HG02571 (cell line): ENCODE measurements around the gene TST.
"Not testable (repeated sequence)": the region's sequence is repeated elsewhere in the genome, so short reads cannot be mapped to it uniquely, and the experiment has no call there.

Experiments used
- ATAC-seq: cut with Tn5 transposase; IDR thresholded peaks from one replicate; pipeline ENCODE4 v1.9.1; 2021; ENCODE audit warnings: mild to moderate bottlenecking, moderate library complexity; ENCODE audit not compliant: unreplicated experiment

TST gene

DNA sequence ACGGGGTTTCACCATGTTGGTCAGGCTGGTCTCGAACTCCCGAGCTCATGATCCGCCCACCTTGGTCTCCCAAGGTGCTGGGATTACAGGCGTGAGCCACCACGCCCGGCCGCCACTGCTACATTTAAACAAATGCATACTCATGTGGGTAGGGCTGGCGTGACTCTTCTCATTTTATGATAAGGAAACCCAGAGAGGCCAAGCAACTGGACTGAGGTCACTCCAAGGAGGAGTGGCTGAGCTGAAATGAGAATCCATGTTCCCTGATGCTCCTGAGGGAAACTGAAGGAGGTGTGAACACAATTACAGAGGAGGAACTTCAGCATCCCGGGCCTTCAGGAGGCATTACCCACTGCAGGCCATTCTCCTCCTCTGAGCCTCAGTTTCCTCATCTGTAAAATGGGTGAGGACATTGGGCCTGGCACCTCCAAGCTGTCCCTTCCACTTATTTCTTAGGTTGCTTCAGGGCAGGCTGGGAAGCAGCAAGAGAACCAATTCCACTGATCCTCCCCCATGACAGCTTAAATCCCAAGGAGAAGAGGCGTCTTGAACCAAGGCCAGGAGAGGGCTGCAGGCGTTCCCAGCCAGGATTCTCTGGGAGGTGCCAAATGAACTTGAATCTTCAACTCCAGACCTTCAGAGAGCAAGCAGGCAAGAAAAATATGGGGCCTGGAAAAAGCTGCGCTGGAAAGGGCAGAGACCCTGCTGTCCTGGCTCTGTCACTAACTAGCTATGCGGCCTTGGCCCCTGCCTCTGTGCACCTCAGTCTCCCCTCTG lies 2.9 kb downstream of the TST start:
- ATAC-seq: no peak

DNA sequence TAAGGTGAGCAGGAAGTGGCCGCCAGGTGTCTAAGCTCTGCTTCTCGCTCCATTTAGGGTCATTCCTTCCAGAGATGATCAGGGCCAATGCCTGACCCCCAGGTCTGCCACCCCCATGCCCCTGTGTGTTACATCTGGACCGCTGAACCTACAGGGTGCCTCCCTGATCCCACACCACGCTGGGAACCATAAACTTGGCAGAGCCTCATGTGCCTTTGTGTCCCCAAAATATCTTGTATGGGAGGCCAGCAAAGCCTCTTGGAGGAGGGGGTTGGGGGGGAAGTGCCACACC lies 3.7 kb downstream of the TST start:
- no peak for ATAC-seq

DNA sequence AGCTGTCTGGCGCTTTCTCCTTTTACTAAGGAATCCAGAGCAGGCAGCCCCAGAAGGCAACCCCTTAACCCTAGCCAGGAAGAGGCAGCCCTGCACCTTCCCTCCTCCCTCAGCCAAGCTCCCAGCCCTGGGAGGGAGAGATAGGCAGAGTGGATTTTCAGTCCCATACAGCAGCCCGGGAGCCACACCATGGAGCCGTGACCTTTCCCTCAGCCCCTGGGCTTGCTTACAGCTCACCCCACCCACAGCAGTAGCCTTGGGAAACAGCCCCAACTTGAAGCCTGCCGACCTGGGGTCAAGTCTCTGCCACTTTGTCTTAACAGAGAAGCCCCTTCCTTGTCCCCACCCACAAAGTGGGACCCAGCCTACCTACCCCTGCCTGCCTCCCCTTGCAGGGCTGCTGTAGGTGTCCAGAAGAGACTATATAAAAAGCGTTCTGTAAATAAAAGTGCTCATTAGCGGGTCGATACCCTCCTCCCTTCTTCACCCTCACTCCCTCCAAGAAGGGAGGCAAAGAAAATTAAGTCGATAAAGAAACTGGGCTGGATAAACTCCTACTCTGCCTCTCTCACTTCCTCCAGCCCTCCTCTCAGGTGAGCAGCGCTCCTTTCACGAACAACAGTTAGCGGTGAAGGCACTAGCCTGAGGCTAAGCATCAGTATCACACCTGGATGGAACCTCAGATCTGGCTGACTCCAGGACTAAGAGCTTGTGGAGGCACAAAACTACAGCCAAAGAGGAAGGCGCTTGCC lies 4.2 kb downstream of the TST start:
- no peak for ATAC-seq

- no peak for ATAC-seq
Measured at GRCh38 chr22:37014415-37014806, 4.8 kb downstream of the TST start.

- ATAC-seq: no peak
Measured at GRCh38 chr22:37012956-37013355, 6.3 kb downstream of the TST start.

DNA sequence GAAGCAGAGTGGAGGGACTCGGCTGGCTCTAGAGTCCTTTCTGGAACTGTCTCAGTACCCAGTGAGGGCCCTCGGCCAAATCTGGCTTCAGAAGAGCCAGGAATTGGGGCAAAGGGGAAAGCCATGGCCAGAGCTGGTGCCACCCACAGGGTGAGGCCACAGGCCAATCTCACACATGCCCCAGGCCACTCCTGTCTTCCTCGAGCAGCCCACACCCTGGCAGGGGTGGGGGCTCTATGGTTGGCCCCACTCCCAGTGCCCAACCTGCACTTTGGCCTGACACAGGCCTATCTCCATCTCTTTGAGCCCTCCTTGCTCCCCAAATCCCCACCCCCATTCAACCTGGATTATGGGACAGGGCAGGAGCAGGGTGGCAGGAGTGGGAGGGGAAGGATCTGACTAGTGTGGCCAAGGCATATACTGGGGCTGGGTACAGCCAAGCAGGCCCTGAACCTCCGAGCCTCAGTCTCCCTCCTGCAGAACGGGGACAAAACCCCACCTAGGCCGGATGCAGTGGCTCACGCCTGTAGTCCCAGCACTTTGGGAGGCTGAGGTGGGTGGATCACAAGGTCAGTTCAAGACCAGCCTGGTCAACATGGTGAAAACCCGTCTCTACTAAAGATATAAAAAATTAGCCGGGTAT lies 6.9 kb downstream of the TST start:
- ATAC-seq: no peak

- ATAC-seq: no peak
Measured at GRCh38 chr22:37011472-37011871, 7.8 kb downstream of the TST start.

GRCh38 chr22:37010976-37011375 lies 8.3 kb downstream of the TST start:
- no peak for ATAC-seq

DNA sequence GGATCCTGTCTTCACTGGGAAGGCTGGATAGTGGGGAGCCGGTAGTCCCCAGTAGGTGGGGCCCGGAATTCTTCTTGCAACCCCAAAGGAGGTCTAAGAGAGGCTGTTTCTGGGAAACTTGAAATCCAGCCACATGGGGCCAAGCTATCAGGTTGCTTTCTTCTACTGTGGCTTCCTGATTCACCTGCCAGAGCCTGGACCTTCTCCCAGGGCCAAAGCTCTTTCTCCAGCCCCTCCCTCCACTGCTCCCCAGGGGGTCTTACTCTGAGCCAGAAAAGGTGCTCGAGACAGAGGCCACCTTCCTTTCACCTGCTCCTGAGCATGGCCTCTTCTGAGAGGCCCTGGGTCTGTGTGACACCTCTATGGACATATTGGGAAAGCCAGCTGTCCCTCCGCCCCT lies 9.1 kb downstream of the TST start:
- ATAC-seq: no peak

- no peak for ATAC-seq
Measured at GRCh38 chr22:37009490-37009889, 9.8 kb downstream of the TST start.

- no peak for ATAC-seq
Measured at GRCh38 chr22:37008365-37008764, 10.9 kb downstream of the TST start.

GRCh38 chr22:37007651-37008050 lies 11.6 kb downstream of the TST start:
- ATAC-seq: no peak

GRCh38 chr22:37002633-37003032 lies 16.6 kb downstream of the TST start:
- no peak for ATAC-seq

DNA sequence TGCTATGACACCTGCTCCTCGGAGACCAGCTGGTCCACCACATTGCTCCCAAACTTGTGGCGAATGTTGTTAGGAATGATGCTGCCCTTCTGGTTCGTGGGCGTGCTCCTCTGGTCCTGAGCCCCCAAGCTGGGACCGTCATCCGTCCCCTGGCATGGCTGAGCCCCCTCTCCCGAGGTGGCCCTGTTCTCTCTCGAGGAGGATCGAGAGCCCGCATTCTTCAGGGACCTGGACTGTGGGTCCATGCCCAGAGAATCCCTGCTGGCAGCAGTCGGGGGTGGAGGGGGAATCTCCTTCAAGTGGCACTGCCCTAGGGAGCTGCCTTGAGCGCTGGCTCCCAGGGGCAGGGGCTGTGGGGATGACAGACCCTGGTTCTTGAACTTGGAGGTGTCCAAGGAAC lies 17.4 kb downstream of the TST start:
- no peak for ATAC-seq

DNA sequence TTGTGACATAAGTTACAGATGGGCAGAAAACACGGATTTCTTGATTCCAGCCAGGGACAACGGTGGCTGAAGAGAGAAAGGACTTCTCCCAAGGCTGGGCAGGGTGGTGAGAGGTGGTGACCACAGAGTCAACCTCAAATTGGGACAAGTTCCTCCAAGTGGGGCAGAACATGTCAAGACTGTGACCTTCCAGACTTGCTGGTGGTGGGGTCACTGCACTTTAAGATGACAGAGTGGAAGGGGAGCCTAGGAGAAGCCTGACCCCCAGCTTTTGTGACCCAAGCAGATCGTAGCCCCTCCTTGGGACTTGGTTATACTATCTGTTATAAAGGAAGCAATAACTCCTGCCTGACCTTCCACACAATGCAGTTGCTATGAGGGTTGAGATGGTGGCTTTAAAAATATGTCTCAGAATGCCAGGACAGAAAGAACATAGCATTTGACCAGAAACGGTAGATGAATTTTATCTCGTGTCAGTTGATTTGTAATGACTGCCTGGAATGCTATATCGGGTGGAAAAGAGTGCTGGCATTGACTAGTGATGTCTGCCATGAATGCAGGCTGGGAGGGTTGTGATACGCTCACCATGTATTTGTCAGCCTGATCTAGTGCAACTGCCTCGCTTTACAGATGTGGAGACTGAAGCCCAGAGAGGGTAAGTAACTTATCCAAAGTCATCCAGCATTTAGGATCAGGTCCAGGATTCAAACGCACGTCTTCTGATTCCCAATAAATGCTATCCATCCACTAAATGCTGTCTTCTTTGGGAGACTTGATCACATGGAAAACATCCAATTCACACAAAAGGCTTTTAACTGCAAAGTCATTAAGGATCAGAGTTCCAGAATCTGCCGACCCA lies 18.3 kb downstream of the TST start:
- no peak for ATAC-seq

- ATAC-seq: no peak
Measured at GRCh38 chr22:36999463-36999862, 19.8 kb downstream of the TST start.

GRCh38 chr22:36998620-36999351 lies 20.5 kb downstream of the TST start:
- no peak for ATAC-seq

- ATAC-seq: no peak
Measured at GRCh38 chr22:36997746-36998145, 21.5 kb downstream of the TST start.

- no peak for ATAC-seq
Measured at GRCh38 chr22:36991206-36991605, 28.0 kb downstream of the TST start.

DNA sequence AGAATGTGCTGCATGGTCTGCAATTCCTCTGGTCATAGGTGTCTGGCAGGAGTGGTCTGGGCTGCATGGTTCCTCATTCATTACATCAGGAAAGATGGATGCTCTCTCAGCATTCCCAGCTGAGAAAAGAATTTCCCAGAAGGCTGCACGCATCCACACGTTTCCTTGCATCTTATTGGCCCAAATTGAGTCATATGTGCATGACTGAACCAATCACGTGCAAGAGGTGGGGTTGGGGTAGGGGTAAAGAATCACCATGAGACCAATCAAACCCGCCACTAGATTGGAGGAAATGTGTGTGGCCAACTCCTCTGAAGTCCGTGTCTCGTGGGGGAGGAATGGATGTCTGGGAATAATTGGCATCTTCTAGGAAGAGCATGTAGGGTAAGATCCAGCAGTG lies 28.8 kb downstream of the TST start:
- ATAC-seq: no peak

DNA sequence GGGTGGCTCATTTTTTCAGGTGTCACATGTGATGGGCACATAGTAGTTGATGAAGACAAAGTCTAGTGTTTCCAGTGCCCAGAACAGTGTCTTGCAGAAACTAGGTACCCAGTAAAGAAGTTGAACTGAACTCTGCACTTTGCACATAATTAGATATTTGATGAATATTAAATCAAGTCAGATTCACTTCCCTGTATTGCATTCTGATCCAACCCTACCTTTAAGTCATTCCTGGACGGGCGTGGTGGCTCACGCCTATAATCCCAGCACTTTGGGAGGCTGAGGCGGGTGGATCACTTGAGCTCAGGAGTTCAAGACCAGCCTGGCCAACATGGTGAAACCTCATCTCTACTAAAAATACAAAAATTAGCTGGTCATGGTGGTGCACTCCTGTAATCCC lies 30.2 kb downstream of the TST start:
- not testable (repeated sequence) for ATAC-seq
